HG03196 (cell line): Measurements from ENCODE around the gene DUSP2.

ENCODE experiments used
- ATAC-seq: cut with Tn5 transposase; IDR thresholded peaks from one replicate; pipeline ENCODE4 v1.9.1; 2021; ENCODE audit not compliant: unreplicated experiment

Gene DUSP2

DNA sequence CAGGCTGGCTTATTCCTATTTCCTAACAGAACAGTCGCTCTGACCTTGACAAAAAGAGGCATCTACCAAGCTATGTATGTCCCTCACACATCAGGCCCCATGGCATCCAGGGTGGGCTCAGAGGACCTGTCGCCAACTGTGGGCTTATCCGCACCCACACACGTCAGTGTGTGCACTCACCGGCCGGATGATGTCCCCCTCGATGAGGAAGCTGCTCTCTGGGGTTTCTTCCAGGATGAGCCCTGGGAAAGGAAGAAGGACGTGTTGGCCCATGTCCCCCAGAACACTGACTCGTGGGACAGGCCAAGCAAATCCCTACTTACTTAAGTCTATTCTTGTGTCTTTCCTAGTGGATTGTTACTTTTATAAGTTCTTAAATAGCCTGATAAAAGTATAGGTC, 10.1 kb downstream of the DUSP2 start:
- ATAC-seq, result no peak

DNA sequence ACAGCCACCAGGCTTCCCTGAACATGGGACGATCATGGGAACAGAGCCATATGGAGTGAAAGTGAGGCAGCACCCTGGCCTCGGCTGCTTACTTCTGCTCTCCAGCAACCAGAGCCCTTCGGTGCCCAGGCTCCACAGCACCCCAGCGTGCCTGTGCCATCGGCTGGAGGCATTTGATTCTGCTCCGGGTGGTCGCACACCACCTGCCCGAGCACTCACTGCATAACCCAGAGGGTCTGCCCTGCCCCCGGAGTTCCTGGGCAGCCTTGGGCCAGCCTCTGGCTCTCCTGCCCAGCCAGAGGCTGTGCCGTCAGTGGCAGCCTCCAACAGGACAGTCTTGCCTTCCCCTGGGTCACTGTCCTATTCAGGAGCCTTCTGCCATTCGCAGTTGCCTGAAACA, 10.8 kb downstream of the DUSP2 start:
- ATAC-seq, result no peak

DNA sequence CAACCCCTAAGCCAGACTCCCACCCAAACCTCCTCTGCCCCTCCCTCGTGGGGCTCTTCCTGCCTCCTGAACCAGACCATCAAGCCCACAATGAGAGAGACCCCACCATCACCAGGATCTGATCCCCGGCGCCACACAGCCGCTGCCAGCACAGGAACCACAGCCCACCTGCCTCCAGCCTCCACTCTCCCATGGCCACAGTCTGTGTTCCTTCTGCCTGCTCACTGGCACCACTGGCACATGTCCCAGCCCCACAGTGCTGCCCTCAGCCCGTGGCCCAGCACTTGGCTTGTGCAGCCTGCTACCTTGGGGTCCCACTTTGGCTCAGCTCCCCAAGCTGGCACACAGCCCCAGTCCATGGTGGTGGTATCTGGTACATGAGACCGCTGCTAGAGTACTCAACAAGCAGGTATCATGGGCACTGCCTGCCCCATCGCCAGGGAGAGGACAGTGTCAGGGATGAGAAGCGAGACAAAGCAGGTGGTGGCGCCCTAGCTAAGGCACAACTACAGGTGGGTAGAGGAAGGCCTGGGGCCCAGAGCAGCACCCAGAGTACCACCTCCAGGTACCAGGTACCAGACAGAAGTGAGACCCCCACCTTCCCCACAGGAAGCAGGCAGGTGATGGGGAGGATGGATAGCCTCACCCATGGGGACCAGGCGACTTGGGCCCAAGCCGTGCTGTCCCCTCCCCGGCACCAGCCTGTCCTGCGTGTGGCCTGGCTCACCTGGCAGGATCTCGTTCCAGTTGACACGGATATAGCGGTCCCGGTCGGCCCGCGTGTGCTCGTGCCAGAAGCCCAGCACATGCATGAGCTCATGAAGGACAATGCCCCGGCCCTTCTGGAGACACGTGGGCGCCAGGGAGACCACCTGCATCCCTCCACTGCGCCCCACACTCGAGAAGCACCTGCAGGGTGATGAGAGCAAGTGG, 13.2 kb downstream of the DUSP2 start:
- no peak for ATAC-seq

DNA sequence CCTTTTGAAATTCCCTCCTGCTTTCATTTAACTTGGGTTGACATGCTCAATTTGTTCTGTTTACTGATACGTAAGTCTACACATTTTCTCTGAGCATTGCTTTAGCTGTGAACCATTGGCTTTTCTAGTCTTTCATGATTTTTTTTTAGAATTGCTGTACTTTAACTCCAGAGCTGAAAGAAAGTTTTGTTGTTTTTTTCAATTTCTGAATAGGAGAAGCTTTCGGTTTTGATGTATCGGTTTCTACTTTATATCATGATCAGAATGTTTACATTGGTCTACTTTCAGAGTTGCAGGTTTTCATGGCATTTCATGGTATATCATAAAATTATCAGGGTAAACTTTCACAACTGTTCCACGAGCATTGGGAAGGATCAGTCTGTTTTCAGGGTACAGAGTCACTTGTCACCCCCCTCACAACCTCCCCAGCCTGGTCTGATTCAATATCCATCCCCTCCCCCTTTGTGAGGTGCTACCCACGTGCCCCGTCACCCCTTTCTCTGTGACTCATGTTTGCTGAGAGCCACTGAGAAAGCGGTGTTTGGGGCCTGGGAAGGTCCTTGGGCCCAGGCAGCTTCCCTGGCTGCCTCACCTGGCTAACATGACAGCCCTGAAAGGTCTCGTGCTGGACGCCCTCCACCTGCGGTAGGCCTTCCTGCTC, 14.0 kb downstream of the DUSP2 start:
- no peak for ATAC-seq

DNA sequence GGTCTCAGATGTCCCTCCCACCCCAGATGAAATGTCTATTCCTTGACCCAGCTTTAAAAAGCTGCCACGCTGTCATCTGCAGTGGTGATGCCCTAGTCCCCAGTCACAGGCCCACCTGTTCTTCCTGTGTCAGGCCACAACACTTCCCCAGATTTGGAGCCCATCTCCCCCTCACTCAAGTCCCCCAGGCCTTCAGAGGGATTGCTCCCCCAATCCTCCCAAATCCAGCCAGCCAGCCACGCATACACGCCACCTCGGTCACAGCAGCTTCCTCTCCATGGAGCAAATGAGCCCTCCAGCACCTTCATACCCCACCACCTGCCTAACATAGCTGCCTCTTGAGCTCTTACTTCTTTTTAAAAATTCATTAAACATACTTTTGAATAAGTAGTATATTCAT, 14.8 kb downstream of the DUSP2 start:
- ATAC-seq, result no peak

DNA sequence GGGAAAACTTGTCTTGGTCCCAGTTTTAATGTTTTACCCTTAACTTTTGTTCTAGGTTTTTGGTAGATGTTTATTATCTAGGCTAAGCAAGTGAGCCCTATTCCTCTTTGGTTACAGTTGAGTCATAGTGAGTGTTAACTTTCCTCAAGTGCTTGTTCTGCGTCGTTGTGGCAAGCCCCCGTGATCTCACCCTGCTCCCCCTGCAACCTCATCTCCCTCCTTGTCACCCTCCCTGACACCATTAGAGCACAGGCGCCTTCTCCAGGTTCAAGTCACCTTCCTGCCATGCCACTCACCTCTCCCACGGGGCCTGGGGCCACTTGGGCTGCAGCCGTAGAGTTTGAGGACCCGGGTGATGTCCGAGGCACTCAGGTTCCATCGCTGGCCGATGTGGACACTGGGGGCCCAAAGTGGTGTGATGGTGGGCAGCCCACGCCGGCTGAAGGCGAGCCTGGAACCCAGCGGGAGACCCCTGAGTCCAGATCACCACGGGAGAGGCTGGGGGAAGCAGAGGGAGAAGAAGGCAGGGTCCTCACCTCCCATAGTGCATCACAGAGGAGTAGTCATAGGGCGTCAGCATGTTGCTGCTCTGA, 15.6 kb downstream of the DUSP2 start:
- ATAC-seq, result no peak

DNA sequence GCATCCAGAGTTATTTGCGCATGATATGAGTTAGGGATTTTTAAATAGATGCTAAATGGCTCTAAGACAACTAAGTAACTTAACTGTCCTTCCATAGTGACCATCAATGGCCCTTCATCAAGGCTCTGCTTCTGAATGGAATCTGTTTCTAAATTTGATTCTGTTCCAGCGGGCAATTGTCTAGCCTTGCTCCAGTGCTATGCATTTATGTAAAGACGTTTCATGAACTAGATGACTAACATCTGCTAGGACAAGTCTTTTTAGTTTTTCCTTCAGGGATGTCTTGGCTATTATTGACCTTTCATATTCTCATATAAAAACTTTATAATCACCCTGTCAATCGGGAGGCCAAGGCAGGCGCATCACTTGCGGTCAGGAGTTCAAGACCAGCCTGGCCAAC, 16.8 kb downstream of the DUSP2 start:
- no peak for ATAC-seq

DNA sequence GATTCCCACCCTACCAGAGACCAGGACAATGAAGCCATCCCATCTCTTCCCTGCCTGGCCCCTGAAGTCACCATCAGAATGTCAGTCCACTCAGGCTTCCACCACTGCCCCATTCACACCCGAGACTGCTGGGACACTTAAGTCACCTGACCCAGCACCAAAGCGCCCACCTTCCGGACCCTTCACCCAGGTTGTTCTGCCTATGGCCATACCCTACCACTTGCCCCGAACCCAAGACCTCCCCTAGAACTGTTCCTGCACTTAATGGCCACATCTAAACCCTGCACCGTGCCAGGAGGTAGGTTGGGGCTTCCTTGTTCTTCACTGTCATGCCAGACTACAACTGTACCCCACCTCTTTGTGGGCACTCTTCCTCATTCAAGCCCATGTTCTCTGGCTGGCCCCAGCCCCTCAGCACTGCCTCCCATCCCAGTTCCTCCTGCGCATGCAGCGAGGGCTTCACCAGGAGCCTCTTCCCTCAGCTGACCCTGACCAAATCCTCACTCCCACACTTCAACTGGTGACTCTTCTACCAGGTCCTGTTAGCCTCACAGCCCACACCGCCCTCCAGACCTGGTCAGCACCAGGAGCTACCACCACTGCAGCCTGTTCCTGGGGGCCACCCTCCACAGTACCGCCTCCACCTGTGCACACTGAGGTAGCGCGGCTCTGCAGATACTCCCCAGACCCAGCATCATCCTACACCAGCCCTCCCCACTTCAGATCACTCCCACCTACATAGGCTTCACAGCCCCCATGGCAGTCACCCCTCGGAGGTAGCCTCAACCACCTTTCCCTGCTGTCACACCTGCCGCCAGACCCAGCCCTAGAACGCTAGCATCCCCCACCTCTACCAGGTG, 20.6 kb downstream of the DUSP2 start:
- ATAC-seq, result no peak

DNA sequence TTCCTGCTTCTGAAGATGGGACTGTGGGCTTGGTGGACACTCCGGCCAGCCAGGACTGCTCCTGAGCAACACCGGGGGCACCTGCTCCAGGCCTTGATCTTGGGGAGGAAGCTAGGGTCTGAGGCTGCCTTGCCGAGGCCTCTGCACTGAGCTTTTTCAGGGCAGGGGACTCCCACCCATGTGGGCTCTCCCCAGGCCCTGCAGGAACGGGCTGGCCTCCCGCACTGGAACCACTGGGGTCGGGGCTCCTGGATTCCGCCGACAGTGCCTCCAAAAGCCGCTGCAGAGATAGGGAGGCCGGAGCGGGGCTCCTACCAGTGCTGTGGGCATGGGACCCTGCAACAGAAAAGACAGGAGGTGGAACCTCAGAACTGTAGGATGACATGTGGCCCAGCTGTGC, 21.3 kb downstream of the DUSP2 start:
- ATAC-seq, result no peak

DNA sequence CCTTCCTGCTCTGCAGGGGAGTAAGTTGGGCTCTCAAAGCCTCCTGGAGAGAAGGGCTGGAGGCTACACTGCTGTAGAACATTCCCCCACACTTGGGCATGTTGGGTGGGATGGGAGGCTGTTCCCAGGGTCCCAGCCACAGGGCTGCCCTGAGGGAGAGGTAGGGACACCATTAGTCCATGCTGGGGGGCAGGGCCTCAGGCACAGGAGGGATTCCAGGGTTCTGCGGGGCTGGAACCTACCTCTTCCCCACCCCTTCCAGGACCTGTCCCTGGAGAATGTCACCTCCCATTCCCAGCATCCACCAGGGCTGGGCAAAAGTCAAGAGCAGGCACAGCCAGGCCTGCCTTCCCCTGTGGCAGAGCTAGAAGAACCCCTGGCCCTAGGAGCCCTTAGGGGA, 21.9 kb downstream of the DUSP2 start:
- no peak for ATAC-seq

DNA sequence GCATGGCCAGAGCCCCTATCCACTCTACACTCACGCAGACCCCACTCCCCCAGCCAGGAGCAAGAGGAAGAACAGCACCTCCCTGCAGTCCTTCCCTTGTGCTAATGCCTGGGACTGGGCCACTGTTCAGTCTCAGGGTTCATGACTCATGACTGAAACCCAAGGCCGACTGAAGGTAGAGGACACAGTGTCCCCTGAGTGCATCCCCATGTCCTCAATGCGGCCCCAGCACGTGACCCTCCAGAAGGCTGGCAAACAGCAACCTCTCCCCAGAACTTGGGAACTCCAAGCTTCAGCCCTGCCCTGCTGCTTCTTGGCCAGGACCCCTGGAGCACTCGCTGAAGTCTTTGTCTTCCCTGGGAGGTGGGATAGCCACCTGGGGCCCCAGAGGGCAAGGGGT, 22.8 kb downstream of the DUSP2 start:
- ATAC-seq, result no peak

DNA sequence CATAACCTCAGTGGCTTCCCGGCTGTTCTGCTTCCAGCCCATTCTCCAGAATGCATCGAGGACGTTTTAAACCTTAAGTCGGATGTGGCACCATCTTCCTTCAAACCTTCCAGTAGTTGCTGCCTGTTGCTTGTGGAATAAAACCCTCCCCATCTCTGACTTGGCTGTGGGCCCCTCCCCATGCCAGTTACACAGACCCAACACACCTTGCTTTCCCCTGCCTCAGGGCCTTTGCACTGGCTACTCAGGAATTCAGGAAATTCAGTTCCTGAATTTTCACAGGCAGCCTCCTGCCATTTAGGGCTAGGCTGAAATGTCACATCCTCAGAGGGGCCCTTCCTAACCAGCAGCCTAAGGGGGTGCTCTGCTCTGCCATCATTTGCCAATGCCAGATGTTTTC, 23.8 kb downstream of the DUSP2 start:
- no peak for ATAC-seq

DNA sequence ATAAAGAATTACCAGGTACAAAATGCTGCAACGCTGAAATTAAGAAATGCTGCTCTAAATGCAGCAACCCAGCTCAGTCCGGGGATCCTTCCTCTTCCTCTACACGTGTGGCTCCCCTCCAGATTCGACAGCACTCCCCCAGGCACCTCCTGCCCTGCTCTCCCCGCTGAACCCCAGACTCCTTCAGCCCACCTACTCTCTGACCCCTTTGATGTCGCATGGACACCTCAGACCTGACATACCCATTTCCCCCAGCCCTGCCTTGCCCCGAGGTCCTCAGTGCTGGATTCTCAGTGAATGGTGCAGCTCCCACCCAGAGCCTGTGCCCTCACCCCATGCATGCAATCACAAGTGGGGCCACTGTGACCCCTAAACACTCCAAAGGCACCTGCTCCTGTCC, 24.2 kb downstream of the DUSP2 start:
- no peak for ATAC-seq

DNA sequence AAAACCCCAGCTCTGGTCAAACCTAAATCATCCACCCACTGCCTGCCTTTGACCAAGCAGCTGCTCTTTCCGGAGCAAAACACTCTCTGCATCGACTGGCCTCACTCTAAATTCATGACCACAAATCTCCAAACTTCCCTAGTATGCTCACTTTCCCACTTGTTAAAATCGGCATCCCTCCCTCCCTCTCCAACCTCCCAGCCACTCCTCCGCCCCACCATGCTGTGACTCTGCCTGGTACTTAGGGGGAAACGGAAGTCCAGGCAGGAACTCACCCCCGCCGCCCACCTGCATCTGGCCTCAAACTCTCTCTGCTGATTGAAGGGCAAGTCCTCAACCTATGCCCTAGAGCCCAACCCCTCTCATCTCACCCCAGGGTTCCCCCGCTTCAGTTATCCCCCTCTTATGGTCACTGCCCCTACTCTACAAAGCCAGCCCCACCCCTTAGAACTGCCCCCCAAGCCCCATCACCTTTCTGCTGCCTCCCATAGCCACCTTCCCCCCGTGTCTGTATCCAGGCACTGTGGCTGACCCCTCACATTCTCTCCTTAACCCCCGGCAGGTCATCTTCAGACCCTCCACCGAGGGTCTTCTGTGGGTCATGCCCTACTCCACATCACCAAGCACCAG, 25.0 kb downstream of the DUSP2 start:
- ATAC-seq, result no peak

DNA sequence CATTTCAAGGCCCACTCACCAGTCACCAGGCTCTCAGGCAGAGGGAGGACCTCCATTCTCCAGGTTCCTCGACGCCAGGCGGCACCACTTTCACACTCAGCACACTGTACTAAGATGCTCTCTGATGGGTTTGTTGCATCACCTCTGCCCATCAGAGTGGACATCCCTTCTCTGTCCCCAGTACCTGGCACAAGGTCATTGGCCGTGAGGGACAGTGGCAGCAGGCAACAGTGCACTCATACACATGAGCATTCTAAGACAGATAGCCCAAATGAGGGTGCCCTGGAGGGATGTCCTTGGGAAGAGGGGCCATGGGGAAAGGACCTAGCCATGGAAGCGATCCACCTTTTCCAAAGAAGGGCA, 25.9 kb downstream of the DUSP2 start:
- no peak for ATAC-seq

DNA sequence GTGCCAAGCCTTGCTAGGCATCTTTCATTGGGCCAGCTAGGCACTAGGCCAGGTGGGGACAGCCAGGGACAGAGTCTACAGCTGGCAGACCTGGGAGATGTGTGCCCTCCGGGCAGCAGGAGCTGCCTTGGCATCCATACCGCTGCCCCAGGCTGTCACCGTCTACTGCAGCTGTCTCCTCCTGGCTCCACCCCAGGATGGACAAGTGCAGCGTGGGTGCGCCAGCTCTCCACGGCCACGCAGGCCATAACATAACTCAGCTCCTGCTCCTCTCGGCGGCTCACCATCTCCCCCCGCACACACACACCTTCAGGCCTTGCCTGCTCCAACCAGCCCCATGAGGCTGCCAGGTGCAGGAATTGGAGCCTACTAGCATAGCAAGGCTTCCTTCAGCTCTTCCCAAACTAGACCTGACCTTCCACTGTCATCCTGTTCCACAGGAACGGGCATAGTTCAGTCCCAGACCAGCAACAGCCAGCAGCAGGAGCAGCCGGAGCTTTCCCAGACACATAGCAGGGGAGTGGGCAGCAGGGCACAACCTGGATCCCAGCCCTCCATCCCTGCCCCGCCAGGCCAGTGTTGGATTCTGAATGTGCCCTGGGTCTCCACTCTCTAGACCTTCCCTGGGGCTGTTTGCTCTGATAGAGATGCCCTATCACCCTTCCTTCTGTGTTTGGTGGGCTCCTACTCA, 26.4 kb downstream of the DUSP2 start:
- no peak for ATAC-seq

DNA sequence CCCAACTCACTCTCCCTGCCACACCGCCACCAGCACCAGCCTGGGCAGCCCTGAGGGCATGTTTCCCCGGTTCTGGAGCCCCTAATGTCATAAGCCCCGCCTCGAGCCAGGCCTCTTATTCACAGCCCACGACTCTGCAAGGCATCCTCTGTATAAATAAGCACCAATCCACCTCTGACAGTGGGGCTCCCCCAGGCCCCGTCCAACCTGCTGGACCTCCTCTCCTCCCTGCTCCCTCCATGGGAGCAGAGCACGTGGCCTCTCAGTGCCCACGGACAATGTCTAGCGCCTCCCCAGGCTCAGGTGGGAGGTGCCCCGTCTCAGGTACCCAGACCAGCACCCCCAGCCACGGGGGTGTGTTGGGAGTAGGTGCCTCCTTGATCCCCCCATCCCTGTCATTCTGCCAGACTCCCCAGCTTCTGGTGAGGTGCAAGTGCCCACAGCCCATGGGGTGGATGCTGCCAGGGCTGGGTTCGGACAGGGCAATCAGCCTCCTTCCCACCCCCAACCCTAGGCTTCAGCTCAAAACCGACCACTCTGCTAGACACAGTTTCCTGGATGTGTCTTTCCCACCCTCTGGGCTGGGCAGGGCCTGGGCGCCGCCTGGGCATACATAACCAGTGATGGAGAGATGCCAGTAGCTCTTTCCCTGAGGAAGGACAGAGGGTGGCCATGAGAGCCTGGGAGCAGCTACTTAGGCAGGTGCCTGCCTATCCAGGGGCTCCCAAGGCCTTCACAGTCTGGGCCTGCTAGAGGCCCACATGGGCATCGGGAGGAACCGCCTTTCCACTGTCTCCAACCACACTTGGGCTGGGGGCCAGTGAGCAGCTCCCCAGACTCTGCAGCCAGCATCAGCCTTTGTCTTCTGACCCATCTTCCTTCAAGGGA, 27.3 kb downstream of the DUSP2 start:
- no peak for ATAC-seq

DNA sequence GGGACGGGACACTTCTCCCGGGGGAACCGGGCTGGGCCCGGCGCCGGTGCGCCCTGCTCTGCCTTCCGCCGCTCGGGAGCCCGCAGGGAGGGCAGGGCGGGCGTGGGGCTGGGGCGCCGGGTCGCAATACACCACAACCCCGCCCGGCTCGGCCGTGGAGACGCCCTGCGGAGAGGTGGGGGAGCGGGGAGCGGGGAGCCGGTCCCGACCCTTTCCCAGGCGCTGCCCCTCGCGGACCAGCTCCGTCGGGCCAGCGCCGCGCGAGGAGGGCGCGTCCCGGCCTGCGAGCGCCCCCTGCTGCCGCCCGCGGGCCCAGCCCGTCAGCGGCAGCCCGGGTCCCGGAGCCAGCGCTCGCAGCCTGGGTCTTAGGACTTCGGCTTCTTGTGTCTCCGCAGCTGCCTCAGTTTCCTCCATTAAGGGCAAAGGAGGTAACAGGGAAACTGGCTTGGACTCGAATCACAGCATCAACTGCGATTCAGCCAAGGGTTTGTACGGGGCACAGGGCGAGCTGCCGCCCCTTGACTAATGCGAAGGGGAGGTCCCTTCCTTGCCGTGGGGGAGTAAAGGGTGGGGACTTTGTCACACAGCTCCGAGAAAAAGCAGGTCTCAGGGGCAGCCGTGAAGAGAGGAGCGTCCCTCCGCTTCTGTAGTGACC, 28.2 kb downstream of the DUSP2 start:
- peak; percentile 59 for ATAC-seq

DNA sequence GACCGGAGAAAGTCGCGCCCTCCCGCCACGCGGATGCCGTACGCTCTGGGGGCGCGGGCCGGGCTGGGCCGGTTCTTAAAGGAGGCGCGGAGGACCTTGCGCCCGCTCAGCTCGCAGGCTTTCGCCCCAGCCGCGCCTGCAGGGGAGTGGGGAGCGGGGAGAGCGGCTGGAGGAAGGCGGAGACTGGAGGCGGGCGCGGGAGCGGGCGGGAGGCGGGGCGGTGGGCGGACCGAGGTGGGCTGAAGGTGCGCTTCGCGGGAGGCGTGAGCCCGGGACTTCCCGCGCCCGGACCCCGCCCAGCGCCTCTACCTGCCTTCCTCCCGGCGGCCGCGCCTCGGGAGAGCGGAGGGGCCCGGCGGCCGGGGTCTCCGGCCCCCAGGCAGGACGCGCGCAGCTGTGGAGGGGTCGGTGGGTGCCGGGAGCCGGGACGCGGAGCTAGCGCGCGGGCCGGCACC, 28.8 kb downstream of the DUSP2 start, which contains the start of gene ADRA2B:
Gene ADRA2B (minus strand): TSS at position 148 of the 455 bp plus-strand sequence. CDS start 422 bp downstream, outside the sequence.
- ATAC-seq, result peak; percentile 29
